GM19395 (cell line): ENCODE data around the gene GNAT2.

Experiments used
- ATAC-seq: cut with Tn5 transposase; IDR thresholded peaks from one replicate; pipeline ENCODE4 v1.9.1; 2021; ENCODE audit warnings: mild to moderate bottlenecking, moderate library complexity; ENCODE audit not compliant: unreplicated experiment

The GNAT2 gene

DNA sequence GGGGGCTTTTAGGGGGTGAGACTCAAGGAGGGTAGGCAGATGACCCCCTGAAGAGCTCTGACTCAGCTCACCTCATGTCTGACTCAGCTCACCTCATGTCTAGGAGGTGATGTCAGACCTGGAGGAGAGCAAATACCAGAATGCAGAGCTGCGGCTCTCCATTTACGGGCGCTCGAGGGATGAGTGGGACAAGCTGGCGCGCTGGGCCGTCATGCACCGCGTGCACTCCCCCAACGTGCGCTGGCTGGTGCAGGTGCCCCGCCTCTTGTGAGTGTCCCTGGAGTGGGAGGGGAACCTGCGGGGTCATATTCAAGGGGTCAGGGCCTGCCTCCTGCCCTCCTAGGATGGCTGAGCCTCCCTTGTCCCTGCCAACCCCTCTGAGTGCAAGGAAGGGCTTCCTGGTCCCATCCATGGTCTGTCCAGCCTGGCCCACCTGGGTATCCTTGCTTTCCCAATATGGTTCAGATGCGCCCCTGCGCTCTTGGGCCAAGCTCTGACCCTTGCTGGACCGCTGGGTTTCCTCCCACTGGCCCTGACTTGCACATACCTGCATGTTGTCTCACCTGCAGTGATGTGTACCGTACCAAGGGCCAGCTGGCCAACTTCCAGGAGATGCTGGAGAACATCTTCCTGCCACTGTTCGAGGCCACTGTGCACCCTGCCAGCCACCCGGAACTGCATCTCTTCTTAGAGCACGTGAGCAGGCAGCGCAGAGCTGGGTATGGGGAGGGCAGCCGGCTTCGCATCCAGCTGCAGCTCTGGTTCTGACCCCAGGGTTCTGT is 9.3 kb upstream of the GNAT2 start:
- no peak for ATAC-seq

DNA sequence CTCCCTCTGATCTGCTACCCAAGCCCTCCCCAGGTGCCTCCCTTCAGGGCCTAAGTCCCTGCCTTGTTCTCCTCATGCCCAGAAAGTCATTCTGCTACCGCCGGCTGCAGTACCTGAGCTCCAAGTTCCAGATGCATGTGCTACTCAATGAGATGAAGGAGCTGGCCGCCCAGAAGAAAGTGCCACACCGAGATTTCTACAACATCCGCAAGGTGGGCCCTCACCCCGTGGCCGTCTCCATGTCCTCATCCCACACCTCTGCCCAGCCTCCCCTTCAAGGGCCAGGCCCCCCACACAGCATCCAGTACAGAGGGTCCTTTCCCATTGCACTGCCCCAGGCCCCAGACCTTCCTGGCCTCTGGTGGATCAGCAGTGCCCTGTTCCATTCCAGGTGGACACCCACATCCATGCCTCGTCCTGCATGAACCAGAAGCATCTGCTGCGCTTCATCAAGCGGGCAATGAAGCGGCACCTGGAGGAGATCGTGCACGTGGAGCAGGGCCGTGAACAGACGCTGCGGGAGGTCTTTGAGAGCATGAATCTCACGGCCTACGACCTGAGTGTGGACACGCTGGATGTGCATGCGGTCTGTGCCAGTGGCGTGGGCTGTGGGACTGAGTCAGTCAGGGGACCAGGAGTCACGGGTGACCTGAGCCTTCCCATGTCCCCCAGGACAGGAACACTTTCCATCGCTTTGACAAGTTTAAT is 8.4 kb upstream of the GNAT2 start:
- no peak for ATAC-seq

DNA sequence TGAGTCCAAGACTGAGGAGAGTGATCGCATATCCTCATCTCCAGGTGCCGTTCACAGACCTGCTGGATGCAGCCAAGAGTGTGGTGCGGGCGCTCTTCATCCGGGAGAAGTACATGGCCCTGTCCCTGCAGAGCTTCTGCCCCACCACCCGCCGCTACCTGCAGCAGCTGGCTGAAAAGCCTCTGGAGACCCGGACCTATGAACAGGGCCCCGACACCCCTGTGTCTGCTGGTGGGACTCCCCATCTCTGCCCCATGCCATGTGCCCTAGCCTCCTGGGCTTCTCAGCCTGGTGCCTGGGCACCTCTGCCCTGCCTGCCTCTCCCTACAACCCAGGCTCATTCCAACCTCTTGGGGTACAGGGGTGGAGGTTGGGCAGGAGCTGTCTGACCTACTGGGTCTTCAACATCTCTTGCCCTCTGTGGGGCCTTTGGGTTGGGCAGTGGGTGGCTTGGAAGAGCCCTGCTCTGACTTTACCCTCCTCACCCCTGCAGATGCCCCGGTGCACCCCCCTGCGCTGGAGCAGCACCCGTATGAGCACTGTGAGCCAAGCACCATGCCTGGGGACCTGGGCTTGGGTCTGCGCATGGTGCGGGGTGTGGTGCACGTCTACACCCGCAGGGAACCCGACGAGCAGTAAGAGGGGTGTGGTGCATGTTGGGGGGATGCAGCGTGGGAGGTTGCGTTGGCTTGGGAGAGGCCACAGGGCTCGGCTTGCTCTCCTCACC is 7.4 kb upstream of the GNAT2 start:
- no peak for ATAC-seq

DNA sequence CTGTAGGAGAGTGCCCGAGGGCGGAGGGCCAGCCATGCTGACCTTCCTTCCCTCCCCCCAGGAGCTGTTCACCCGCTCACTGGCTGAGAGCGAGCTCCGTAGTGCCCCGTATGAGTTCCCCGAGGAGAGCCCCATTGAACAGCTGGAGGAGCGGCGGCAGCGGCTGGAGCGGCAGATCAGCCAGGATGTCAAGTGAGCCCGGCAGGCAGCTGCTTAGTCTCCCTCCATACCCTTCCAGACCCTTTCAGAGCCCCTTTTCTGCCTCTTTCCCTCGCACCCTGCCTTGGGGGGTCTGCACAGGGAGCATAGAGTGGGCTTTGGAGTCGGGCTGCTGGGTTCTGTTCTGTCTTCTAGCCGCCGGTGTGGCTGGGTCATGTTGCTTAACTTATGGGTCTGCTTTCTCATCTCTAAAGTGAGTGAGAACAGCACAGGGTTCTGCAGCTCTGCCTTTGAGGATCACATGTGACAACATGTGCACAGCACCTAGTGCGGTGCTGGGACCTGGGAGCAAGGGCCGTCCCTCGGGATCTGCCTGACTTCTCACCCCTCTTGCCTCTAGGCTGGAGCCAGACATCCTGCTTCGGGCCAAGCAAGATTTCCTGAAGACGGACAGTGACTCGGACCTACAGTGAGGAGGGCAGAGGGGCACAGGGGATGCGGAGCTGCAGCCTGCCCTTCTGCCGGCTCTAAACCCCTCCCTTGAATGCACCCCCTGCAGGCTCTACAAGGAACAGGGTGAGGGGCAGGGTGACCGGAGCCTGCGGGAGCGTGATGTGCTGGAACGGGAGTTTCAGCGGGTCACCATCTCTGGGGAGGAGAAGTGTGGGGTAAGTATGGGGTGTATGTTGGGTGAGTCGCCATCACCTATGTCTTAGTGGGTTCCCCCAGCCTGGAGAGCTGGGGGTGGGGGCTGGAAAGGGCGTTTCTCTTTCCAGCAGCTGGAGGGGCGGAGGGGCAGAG is 6.5 kb upstream of the GNAT2 start:
- no peak for ATAC-seq

DNA sequence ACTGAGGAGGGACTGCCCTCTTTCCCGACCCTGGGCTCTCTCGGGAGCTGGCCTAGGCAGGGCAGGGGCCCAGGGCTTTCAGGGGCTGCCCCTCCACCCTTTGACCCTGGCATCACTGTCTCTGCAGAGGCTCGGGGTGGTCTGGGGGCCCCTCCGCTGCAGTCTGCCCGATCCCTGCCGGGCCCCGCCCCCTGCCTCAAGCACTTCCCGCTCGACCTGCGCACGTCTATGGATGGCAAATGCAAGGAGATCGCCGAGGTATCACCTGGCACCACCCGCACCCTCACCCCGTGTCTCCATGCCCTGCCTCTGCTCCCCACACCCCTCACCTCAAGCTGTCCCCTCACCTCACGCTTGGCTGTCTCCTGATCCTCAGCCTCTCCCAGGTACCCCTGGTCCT is 5.8 kb upstream of the GNAT2 start:
- ATAC-seq: no peak

GRCh38 chr1:109624201-109625010 is 5.0 kb upstream of the GNAT2 start:
- ATAC-seq: no peak

GRCh38 chr1:109623601-109624161 is 4.3 kb upstream of the GNAT2 start:
- no peak for ATAC-seq

DNA sequence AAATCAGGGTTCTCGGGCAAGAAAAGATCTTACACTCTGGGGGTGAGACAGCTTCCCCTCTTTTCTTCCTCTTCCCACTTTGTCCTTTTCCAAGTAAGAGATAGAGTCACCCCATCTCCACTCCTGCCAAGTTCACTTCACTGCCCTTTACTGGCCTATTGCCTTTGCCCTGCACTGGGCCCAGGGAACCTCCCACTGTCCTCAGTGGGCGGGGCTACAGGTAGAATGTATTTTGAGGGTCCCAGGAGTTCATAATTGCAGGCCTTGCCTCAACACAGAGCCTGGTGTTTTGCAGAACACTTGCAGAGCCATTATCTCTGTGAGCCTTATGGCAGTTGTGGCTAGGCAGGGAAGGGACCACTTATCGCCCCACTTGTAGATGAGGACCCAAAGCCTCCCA is 3.5 kb upstream of the GNAT2 start:
- ATAC-seq: no peak

DNA sequence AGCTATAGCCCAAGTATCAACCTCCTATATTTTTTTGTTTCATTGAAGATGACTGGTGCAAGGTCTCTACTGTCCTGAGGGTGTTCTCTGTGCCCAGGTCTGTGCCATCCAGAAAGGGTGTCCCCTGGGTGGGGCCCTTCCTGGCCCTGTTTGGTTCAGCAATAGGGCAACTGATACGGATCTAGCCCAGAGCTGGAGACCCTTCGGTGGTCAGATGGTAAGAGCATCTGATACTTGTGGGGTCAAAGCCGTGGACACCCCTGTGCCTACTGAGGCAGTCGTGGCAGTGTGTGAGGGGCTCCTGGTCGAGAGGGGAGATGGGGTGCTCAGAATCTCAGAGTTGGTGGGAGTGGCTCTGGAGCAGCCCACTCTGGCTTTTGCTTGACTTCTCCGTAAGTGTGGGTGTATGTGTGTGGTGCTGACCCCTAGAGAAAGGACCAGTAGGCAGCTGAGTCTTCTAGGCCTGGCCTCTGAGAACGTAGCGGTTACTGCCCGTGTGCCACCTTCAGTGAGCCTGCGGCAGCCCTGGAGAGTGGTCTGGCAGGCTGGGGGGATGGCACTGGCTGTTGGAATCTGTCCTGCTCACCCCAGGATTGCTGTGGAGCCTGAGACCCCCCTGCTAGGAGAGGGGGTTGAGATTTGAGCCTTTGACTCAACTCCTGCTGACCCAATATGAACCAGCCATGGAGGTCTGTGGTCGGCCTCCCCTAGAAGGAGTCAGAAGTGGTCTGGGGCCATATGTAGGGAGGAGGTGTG is 2.9 kb upstream of the GNAT2 start:
- no peak for ATAC-seq

DNA sequence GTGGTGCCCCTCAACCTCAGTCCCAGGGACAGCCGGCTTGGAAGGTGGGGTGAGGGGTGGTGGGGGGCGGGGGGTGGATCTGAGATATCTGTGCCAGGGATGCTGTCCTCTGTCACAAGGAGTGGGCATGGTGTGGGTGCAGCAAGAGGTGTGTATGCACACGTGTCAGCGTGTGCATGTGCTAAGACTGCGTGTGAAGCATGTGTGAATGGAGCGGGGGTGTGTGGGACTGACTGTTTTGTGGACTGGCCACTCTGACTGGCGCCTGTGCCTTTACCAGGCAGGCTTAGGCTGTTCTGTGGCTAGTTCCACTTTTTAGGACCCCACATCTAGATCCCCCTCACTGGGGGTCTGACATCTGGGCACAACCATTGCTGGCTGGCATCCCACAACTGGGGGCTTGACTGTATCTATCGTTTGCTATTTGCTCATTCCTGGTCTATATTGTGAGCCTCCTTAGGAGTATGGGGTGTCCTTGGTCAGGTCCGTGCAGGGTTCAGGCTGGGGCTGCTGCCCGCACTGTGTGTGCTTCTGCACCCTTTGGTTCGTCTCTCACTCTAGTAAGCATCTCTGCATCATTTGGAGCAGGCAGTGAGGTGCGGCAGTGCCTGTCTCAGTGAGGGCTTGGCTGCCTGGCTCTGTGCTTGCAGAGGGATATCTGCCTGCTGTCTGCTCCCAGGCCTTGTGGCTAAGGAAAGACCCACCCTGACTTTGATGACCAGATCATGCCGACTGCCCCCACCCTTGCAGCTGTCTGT is 2.1 kb upstream of the GNAT2 start:
- no peak for ATAC-seq

DNA sequence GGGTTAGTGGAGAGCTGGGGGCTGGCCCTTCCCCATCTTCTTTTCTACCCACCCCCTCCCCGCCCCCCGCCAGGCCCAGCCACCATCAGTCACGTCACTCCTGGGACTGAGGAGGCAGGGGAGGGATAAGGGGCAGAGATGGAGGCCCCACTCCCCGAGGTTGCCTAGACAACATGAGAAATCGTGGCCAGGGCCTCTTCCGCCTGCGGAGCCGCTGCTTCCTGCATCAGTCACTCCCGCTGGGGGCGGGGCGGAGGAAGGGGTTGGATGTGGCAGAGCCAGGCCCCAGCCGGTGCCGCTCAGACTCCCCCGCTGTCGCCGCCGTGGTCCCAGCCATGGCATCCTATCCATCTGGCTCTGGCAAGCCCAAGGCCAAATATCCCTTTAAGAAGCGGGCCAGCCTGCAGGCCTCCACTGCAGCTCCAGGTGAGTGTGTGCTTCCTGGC is 1.4 kb upstream of the GNAT2 start:
- peak; percentile 77 for ATAC-seq

GRCh38 chr1:109620401-109620791 is 980 bp upstream of the GNAT2 start:
- ATAC-seq: no peak

DNA sequence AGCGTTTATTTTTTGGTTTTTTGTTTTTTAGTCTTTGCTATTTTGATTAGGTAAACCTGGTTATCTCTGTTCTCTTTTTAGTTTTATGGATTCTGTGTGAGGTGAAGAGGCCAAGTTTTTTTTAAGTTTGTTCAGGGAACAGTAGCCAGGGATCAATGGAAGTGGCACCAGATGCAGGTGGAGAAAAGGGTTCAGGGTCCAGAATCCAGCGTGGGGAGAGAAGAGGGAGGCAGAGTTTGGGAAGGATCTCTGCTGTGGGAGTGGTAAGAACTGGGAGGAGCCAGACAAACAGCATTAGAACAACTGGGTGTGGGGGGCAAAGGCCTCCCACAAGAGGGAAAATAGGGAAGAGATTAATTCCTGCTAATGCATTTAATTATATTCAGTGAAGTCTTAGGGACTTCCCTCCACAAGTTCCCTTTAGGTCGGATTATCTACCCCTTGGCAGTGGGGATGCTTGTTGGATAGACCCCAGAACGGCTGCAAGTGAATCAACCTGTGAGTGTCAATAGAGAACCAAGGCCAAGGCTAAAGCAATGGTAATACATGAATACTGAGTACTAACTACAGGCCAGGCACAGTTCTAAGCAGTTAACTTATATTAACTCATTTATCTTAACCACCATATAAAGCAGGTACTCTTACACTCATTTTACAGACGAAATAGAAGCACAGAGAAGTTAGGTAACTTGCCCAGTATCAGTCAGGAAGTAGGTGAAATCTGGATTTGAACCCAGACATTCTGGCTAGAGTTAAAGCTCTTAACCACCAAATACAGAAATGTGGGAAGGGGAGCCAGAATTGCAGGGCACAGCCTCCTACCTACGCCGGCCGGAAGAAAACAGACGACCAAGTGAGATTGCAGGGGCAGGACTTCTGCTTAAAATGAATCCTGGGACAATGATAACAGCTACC is 498 bp downstream of the GNAT2 start:
- ATAC-seq: no peak

GRCh38 chr1:109617291-109617801 is 2.1 kb downstream of the GNAT2 start:
- no peak for ATAC-seq

GRCh38 chr1:109616391-109616790 is 3.0 kb downstream of the GNAT2 start:
- ATAC-seq: no peak

DNA sequence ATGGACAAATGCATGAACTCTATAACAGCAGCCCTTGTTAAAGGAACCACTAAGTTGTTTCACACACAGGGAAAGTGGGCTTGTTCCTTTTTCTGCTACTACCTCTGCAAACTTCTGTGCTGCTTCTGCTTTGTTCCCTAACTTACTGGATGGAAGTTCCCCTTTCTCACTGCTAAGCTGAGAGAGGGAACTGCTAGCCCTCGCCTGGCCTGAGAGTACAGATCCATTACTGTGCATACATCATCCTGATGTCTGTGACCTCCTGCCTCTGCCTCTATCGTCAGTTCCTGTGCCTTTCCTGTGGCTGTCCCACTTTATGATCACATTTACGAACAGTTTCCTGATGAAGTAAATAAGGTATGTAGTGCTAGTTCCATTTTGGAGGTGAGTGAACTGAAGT is 3.5 kb downstream of the GNAT2 start:
- ATAC-seq: no peak
